SK-N-SH treated with all-trans-retinoic acid at 6 μM for 48 hours (cell line): ENCODE measurements around the gene PRR5L.

Experiments used
- ATAC-seq: fragments of 200-7000 bp; cut with Tn5 transposase; 3 replicates; pipeline ENCODE4 v1.9.1; 2020; ENCODE audit warnings: mild to moderate bottlenecking, moderate library complexity
- ARNTL ChIP-seq: fragments of 450-650 bp; formaldehyde crosslinking; IDR thresholded peaks from 2 replicates; pipeline ENCODE4 v1.5.0; 2020; ENCODE audit warnings: low read depth, mild to moderate bottlenecking, moderate library complexity, borderline replicate concordance
- BACH2 ChIP-seq: fragments of 250-450 bp; sonication (Bioruptor Pico); IDR thresholded peaks from 2 replicates; pipeline ENCODE4 v1.9.0; 2021; ENCODE audit warnings: mild to moderate bottlenecking, borderline replicate concordance
- CREB5 ChIP-seq: fragments of 250-450 bp; sonication (Bioruptor Pico); IDR thresholded peaks from 2 replicates; pipeline ENCODE4 v1.5.1; 2020; ENCODE audit warnings: low read depth, mild to moderate bottlenecking, moderate library complexity
- CSDC2 ChIP-seq: fragments of 250-450 bp; sonication (Bioruptor Pico); IDR thresholded peaks from 2 replicates; pipeline ENCODE4 v1.5.0; 2020; ENCODE audit warnings: mild to moderate bottlenecking, moderate library complexity
- CSRNP3 ChIP-seq: fragments of 250-450 bp; sonication (Bioruptor Pico); IDR thresholded peaks from 2 replicates; pipeline ENCODE4 v1.5.1; 2021; ENCODE audit warnings: mild to moderate bottlenecking, moderate library complexity
- ESRRG ChIP-seq: fragments of 250-450 bp; sonication (Bioruptor Pico); IDR thresholded peaks from 2 replicates; pipeline ENCODE4 v1.6.1; 2021; ENCODE audit warnings: mild to moderate bottlenecking
- GLIS3 ChIP-seq: fragments of 250-450 bp; sonication (Bioruptor Pico); IDR thresholded peaks from 2 replicates; pipeline ENCODE4 v1.5.0; 2020; ENCODE audit warnings: mild to moderate bottlenecking, moderate library complexity
- ISL1 ChIP-seq: fragments of 250-450 bp; sonication (Bioruptor Pico); IDR thresholded peaks from 2 replicates; pipeline ENCODE4 v2.1.2; 2022; ENCODE audit warnings: mild to moderate bottlenecking, moderate library complexity
- OSR1 ChIP-seq: fragments of 250-450 bp; sonication (Bioruptor Pico); IDR thresholded peaks from 2 replicates; pipeline ENCODE4 v1.8.0; 2022; ENCODE audit warnings: moderate library complexity, mild to moderate bottlenecking, inconsistent platforms
- PATZ1 ChIP-seq: fragments of 250-450 bp; sonication (Bioruptor Pico); IDR thresholded peaks from 2 replicates; pipeline ENCODE4 v1.8.0; 2020; ENCODE audit warnings: mild to moderate bottlenecking, moderate library complexity, borderline replicate concordance
- POU6F1 ChIP-seq: fragments of 250-450 bp; sonication (Bioruptor Pico); IDR thresholded peaks from 2 replicates; pipeline ENCODE4 v1.8.0; 2021; ENCODE audit warnings: low read depth, mild to moderate bottlenecking, moderate library complexity, borderline replicate concordance
- PPARA ChIP-seq: fragments of 250-450 bp; sonication (Bioruptor Pico); IDR thresholded peaks from 2 replicates; pipeline ENCODE4 v1.5.0; 2020; ENCODE audit warnings: mild to moderate bottlenecking, borderline replicate concordance
- RARB ChIP-seq: fragments of 250-450 bp; sonication (Bioruptor Pico); IDR thresholded peaks from 2 replicates; pipeline ENCODE4 v1.8.0; 2021; ENCODE audit warnings: mild to moderate bottlenecking, moderate library complexity
- SNAI2 ChIP-seq: fragments of 250-450 bp; sonication (Bioruptor Pico); IDR thresholded peaks from 2 replicates; pipeline ENCODE4 v1.5.0; 2020; ENCODE audit warnings: mild to moderate bottlenecking, moderate library complexity
- TCF4 ChIP-seq: fragments of 250-450 bp; sonication (Bioruptor Pico); IDR thresholded peaks from 2 replicates; pipeline ENCODE4 v1.8.0; 2021; ENCODE audit warnings: mild to moderate bottlenecking, moderate library complexity, borderline replicate concordance
- TOX ChIP-seq: fragments of 250-450 bp; sonication (Bioruptor Pico); IDR thresholded peaks from 2 replicates; pipeline ENCODE4 v1.8.0; 2021; ENCODE audit warnings: mild to moderate bottlenecking, moderate library complexity, borderline replicate concordance
- ZFP3 ChIP-seq: fragments of 250-450 bp; sonication (Bioruptor Pico); IDR thresholded peaks from 2 replicates; pipeline ENCODE4 v1.5.0; 2020; ENCODE audit warnings: mild to moderate bottlenecking, moderate library complexity
- ZFP30 ChIP-seq: fragments of 450-650 bp; formaldehyde crosslinking; IDR thresholded peaks from 2 replicates; pipeline ENCODE4 v1.5.0; 2022; ENCODE audit warnings: mild to moderate bottlenecking, moderate library complexity
- ZNF565 ChIP-seq: fragments of 450-650 bp; formaldehyde crosslinking; conservative IDR thresholded peaks from 2 replicates; pipeline ENCODE4 v1.5.0; 2020; ENCODE audit warnings: low read depth, mild to moderate bottlenecking, moderate library complexity

Gene PRR5L

GRCh38 chr11:36308577-36308976, 12.5 kb downstream of the PRR5L start:
- no peak for TF ChIP-seq ZFP30
- TF ChIP-seq PATZ1: no peak
- no peak for TF ChIP-seq OSR1
- TF ChIP-seq POU6F1 (CRISPR knock-in tag): no peak
- TF ChIP-seq CSRNP3 (CRISPR knock-in tag): no peak
- TF ChIP-seq ARNTL (CRISPR knock-in tag): no peak
- no peak for TF ChIP-seq CREB5 (CRISPR knock-in tag)
- no peak for TF ChIP-seq BACH2 (CRISPR knock-in tag)
- TF ChIP-seq TCF4 (CRISPR knock-in tag): no peak
- TF ChIP-seq ESRRG (CRISPR knock-in tag): no peak
- TF ChIP-seq ZFP3 (CRISPR knock-in tag): no peak
- no peak for TF ChIP-seq PPARA (CRISPR knock-in tag)
- no peak for TF ChIP-seq GLIS3 (CRISPR knock-in tag)
- TF ChIP-seq RARB (CRISPR knock-in tag): no peak
- TF ChIP-seq TOX: no peak
- no peak for TF ChIP-seq SNAI2 (CRISPR knock-in tag)
- TF ChIP-seq ISL1: no peak
- no peak for ATAC-seq

GRCh38 chr11:36309779-36310178, 13.7 kb downstream of the PRR5L start:
- ATAC-seq: no peak
- TF ChIP-seq CSRNP3 (CRISPR knock-in tag): no peak
- no peak for TF ChIP-seq CSDC2 (CRISPR knock-in tag)
- TF ChIP-seq CREB5 (CRISPR knock-in tag): no peak
- no peak for TF ChIP-seq TOX
- TF ChIP-seq ZNF565 (CRISPR knock-in tag): no peak
- no peak for TF ChIP-seq OSR1
- TF ChIP-seq ZFP3 (CRISPR knock-in tag): no peak
- no peak for TF ChIP-seq POU6F1 (CRISPR knock-in tag)
- TF ChIP-seq SNAI2 (CRISPR knock-in tag): no peak
- TF ChIP-seq PPARA (CRISPR knock-in tag): no peak
- TF ChIP-seq ESRRG (CRISPR knock-in tag): no peak
- TF ChIP-seq BACH2 (CRISPR knock-in tag): no peak
- TF ChIP-seq TCF4 (CRISPR knock-in tag): no peak
